Measurements from ENCODE around the gene GPBP1. TPM values are rescaled to one million over a fixed set of nuclear protein-coding genes. Genes with fewer than 3 reads are reported as not detected.

GPBP1 gene
- total and polyA plus RNA-seq, 9 of the 15 experiments (the other 6 are each of a cell fraction or from before 2014, with no cell fraction given), result 31.0 to 109 (median 68.4) TPM

- FAIRE-seq (no peak), DNase-seq (ENCODE audit: extremely low read depth in 1 of 4, low spot score in 3 of 4) (no peak), ATAC-seq (no peak)
- in situ Hi-C loops (cut with MboI), result no loop called here
- H3K27me3 ChIP-seq (ENCODE audit: control insufficient read depth in 2 of 2, insufficient read depth in 2 of 2, low read length in 2 of 2), result no peaks in the 10 kb centered on the region
- no peak for TF ChIP-seq PTTG1 (tag; IDR thresholded peaks at IDR 0.05; ENCODE audit: low read depth)
- TF ChIP-seq POLR2AphosphoS2 (IDR thresholded peaks at IDR 0.05; ENCODE audit: low read length), result no peak
- TF ChIP-seq ZNF518B (CRISPR knock-in tag; IDR thresholded peaks at IDR 0.05), result no peak
- TF ChIP-seq FOXA1 (IDR thresholded peaks at IDR 0.05; ENCODE audit: borderline replicate concordance), result no peak
- TF ChIP-seq TCF7L2 (IDR thresholded peaks at IDR 0.05; ENCODE audit: low read depth, low read length), result no peak
- TF ChIP-seq PYGO2 (tag; IDR thresholded peaks at IDR 0.05), result no peak
- no peak for TF ChIP-seq SNRNP70 (optimal IDR thresholded peaks at IDR 0.05; ENCODE audit: low read depth, low read length)
- TF ChIP-seq E4F1 (CRISPR knock-in tag; IDR thresholded peaks at IDR 0.05; ENCODE audit: borderline replicate concordance), result no peak
- TF ChIP-seq ZNF280A (IDR thresholded peaks at IDR 0.05; ENCODE audit: low read depth, partially characterized antibody), result no peak
- no peak for TF ChIP-seq CBFA2T2 (conservative IDR thresholded peaks at IDR 0.05)
- H3K4me1 ChIP-seq (replicated peaks in 1 of 2; ENCODE audit: control insufficient read depth in 2 of 2, insufficient read depth in 2 of 2, low read length in 2 of 2), result no peaks in the 10 kb centered on the region
- no peak overlapping the region for H3K4me3 ChIP-seq
- ChIA-PET CTCF (ENCODE audit: low intra/inter-chr PET ratio) (no interaction called here), POLR2A (no interaction called here)
- H3K4me2 ChIP-seq (ENCODE audit: insufficient read depth, low read length), result no peak overlapping the region
- H4K20me1 ChIP-seq (replicated peaks; ENCODE audit: control insufficient read depth, insufficient read depth, low read length), result no peaks in the 10 kb centered on the region
- no peak overlapping the region for H3K9ac ChIP-seq (ENCODE audit: insufficient read depth in 1 of 2, low read depth in 2 of 2, low read length in 2 of 2)
- H3K27ac ChIP-seq (ENCODE audit: extremely low read depth, low read depth, low read length), result no peak overlapping the region
- no peaks in the 10 kb centered on the region for H3K9me3 ChIP-seq (replicated peaks; ENCODE audit: control insufficient read depth, insufficient read depth, low read depth, low read length)
- H3K36me3 ChIP-seq (ENCODE audit: control insufficient read depth, insufficient read depth, low read length), result no peaks in the 10 kb centered on the region
- no peaks in the 10 kb centered on the region for H3K9me1 ChIP-seq (ENCODE audit: control insufficient read depth, insufficient read depth, low read length)
- H2AFZ ChIP-seq (ENCODE audit: low read depth, low read length), result no peak overlapping the region
- WGBS (ENCODE audit: insufficient coverage, low coverage, missing lambda C conversion rate), result 0% methylated on average over 2 of the region's 2 CpGs
- no peaks in the 10 kb centered on the region for H3K79me2 ChIP-seq (ENCODE audit: control insufficient read depth, insufficient read depth, low read length)
- no TSS peak for BruUV-seq (replicated peaks)
- intact Hi-C loops (cut with micrococcal nuclease), result no loop called here
Measured at GRCh38 chr5:57280853-57281252, 107.0 kb downstream of the GPBP1 start.
